ENCODE measurements around the gene DUSP10.

DNA sequence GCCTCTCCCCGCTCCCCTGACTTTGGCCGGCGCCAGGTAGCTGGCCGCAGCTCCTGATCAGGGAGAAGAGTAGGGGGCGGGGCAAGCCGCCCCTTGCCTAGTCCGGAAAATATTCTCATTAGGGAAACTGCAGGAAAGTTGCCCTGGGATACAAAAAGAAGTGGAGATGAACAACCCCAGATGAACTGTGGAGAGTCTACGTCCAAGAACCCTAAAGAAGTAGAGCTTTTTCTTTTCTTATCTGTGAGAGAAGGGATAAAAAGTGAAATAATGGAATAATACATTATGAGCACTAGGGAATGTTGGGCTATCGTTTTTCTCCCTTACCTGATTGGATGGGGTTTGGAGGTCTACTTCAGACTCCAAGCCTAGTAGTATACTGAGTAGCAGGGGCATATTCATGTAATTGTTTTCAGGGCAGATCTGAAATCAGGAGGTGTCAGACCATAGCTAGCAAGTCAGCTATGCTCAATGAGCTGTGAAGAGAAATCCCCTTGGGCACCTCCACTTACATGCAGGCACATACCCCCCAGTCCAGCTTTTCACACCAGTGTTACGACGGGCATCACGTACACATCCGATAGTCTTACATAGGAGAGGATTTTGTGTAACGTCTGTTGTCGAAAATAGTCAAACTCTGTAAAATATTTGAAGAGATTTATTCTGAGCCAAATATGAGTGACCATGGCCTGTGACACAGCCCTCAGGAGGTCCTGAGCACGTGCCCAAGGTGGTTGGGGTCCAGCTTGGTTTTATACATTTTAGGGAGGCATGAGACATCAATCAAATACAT is 1.7 kb upstream of the DUSP10 start:
- TF ChIP-seq, protein P1, sequence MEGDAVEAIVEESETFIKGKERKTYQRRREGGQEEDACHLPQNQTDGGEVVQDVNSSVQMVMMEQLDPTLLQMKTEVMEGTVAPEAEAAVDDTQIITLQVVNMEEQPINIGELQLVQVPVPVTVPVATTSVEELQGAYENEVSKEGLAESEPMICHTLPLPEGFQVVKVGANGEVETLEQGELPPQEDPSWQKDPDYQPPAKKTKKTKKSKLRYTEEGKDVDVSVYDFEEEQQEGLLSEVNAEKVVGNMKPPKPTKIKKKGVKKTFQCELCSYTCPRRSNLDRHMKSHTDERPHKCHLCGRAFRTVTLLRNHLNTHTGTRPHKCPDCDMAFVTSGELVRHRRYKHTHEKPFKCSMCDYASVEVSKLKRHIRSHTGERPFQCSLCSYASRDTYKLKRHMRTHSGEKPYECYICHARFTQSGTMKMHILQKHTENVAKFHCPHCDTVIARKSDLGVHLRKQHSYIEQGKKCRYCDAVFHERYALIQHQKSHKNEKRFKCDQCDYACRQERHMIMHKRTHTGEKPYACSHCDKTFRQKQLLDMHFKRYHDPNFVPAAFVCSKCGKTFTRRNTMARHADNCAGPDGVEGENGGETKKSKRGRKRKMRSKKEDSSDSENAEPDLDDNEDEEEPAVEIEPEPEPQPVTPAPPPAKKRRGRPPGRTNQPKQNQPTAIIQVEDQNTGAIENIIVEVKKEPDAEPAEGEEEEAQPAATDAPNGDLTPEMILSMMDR (IDR thresholded peaks at IDR 0.05) = no peak
- TF ChIP-seq POLR2A (IDR thresholded peaks at IDR 0.05) (no peak), POLR2AphosphoS5 (IDR thresholded peaks at IDR 0.05) (no peak)
